GM12801 (cell line): ENCODE results near the gene RTN4IP1.

Experiments used
- CTCF ChIP-seq: IDR thresholded peaks from one replicate; pipeline ENCODE4 v1.5.1; 2011; ENCODE audit warnings: control low read depth; ENCODE audit not compliant: insufficient read length; ENCODE audit errors: extremely low read depth

RTN4IP1 gene

GRCh38 chr6:106574741-106575458 is 54.4 kb downstream of the RTN4IP1 start:
- TF ChIP-seq CTCF: no peak

GRCh38 chr6:106572875-106573585 is 56.3 kb downstream of the RTN4IP1 start:
- no peak for TF ChIP-seq CTCF

DNA sequence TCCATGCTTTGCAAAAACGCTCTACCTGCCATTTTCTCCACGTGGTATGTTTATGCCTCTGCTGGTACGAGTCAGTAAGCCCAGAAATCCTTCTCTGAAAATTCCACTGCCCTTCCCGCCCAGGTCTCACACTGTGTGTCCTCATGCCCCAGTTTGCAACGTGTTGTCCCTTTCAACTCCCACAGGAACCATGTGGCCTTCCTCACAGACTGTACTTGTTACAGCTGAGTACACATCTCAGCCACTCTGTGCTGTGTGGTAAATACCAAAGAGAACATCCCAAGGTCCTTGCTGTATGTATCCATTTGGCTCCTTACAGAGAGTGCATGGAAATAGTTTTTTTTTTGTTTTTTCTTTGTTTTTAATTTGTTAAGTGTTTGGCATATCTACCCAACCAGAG is 56.9 kb downstream of the RTN4IP1 start:
- TF ChIP-seq CTCF: no peak

DNA sequence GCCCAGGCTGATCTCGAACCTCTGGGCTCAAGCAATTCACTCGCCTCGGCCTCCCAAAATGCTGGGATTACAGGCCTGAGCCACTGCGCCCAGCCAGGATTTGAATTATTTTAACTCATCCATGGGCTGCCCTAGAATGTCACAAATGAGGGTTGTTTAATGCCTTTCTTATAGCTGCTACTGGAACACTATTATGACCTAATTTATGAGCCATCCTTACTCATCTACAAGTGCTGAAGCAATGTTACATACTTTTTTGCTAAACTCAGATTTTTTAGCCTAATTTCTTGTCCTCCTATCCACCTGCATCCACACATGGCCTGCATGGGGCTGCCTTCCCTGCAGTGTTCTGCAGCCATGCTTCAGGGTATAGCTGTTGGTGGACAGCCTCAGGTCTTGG is 59.9 kb downstream of the RTN4IP1 start:
- no peak for TF ChIP-seq CTCF

DNA sequence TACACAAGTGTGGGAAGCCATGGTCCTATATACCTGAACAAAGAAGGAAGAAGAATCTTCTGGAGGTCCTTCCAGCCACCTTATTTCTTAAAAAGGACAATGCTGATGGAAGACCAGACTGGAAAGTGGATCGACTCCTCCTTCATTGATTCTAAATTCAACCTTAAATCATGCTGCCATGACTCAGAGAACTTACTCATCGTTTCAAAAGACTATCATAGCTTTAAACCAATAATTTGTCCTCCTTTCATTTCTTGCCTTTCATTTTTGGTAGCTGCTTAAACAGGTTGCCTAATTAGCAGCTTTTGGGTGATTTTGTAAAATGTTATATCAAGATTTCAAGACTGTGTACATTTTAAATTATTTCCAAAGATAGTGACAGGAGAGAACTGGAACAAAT is 60.8 kb downstream of the RTN4IP1 start:
- TF ChIP-seq CTCF: no peak

GRCh38 chr6:106564476-106564875 is 64.8 kb downstream of the RTN4IP1 start:
- TF ChIP-seq CTCF: no peak

- TF ChIP-seq CTCF: no peak
Measured at GRCh38 chr6:106563614-106564013, 65.7 kb downstream of the RTN4IP1 start.
